HCT116 (cell line): Measurements from ENCODE around the gene DIP2B. TPM values are rescaled to one million over a fixed set of nuclear protein-coding genes. Genes with fewer than 3 reads are reported as not detected.

Experiments
- ATAC-seq: fragments of 200-7000 bp; cut with Tn5 transposase; 2 replicates; pipeline ENCODE4 v1.9.1; 2020; ENCODE audit warnings: mild to moderate bottlenecking, moderate library complexity
- BruUV-seq: library from RNA; stranded (reverse); fragments of 400-500 nt; replicated peaks from 2 replicates; lab custom pipeline; 2021; lab: Mats Ljungman, UMichigan
- CTCF ChIA-PET: fragments of 300-600 bp; sonication (Branson Sonifier 250); formaldehyde crosslinking; loops from one replicate; lab custom pipeline; 2021; ENCODE audit warnings: antibody characterized with exemption; lab: Charles Lee
- POLR2A ChIA-PET: fragments of 300-600, 350-600 bp; sonication (Branson Sonifier 250); formaldehyde crosslinking; loops from one replicate; lab custom pipeline; 2021; ENCODE audit warnings: antibody characterized with exemption; lab: Charles Lee
- RAD21 ChIA-PET, 2 experiments: fragments of 300-600 bp; sonication (Branson Sonifier 250); formaldehyde crosslinking; loops; one replicate each; lab custom pipeline; 2023; ENCODE audit warnings: low total read pairs in 2 of 2; ENCODE audit not compliant: uncharacterized antibody in 2 of 2, unreplicated experiment in 2 of 2, low non-redundant PET in 1 of 2; lab: Charles Lee
- DNase-seq: peaks from one replicate; pipeline ENCODE4 v3.0.0-alpha.2; 2010; ENCODE audit warnings: low read depth, low spot score
- H2AFZ ChIP-seq: fragments of 200-600 bp; shearing (Covaris generic), sonication (generic); 2 replicates; pipeline ENCODE4 v1.6.1; 2017; ENCODE audit warnings: low read depth, mixed run types, mixed read lengths, antibody characterized with exemption, low read length; ENCODE audit not compliant: poor library complexity, severe bottlenecking
- H3K27ac ChIP-seq: 2 replicates; pipeline ENCODE4 v1.5.1; 2012; ENCODE audit warnings: low read depth, low read length
- H3K27me3 ChIP-seq: fragments of 200-600 bp; sonication (generic); 2 replicates; pipeline ENCODE4 v1.6.1; 2016; ENCODE audit warnings: mixed run types, low read length, mixed read lengths; ENCODE audit not compliant: insufficient read depth
- H3K36me3 ChIP-seq, 2 experiments: fragments of 200-500 bp in 1 of 2; fragments of 200-600 bp in 1 of 2; sonication (Bioruptor generic) in 1 of 2; sonication (generic) in 1 of 2; 2 replicates each; pipeline versions ENCODE4 v1.5.1 to v1.6.1; 2014 to 2016; ENCODE audit warnings: low read length in 2 of 2, inconsistent platforms in 1 of 2, mixed read lengths in 1 of 2, mixed run types in 1 of 2; ENCODE audit not compliant: insufficient read depth in 2 of 2, control insufficient read depth in 1 of 2
- H3K4me1 ChIP-seq, 2 experiments: fragments of 200-600 bp in 1 of 2; sonication (generic) in 1 of 2; 2 replicates each; pipeline versions ENCODE4 v1.5.1 to v1.6.1; 2012 to 2017; ENCODE audit warnings: low read length in 2 of 2, inconsistent platforms in 1 of 2, mild to moderate bottlenecking in 1 of 2, mixed read lengths in 1 of 2, mixed run types in 1 of 2, moderate library complexity in 1 of 2; ENCODE audit not compliant: insufficient read depth in 2 of 2, control insufficient read depth in 1 of 2
- H3K4me2 ChIP-seq: fragments of 200-600 bp; sonication (generic); 2 replicates; pipeline ENCODE4 v1.6.1; 2017; ENCODE audit warnings: mixed run types, low read length, mixed read lengths
- H3K4me3 ChIP-seq, 2 experiments: fragments of 200-600 bp in 1 of 2; sonication (generic) in 1 of 2; replicated peaks in 1 of 2; 2 replicates each; pipeline ENCODE4 v1.5.1; 2011 to 2016; ENCODE audit warnings: low read length in 2 of 2, control low read depth in 1 of 2, low read depth in 1 of 2, mild to moderate bottlenecking in 1 of 2, mixed read lengths in 1 of 2, mixed run types in 1 of 2
- H3K79me2 ChIP-seq: fragments of 200-600 bp; sonication (generic); 2 replicates; pipeline ENCODE4 v1.6.1; 2017; ENCODE audit warnings: mild to moderate bottlenecking, mixed run types, low read length, moderate library complexity, mixed read lengths; ENCODE audit not compliant: insufficient read depth
- H3K9ac ChIP-seq: fragments of 200-600 bp; sonication (generic); 2 replicates; pipeline ENCODE4 v1.6.1; 2016; ENCODE audit warnings: low read length, mixed read lengths
- H3K9me2 ChIP-seq: fragments of 200-600 bp; sonication (generic), shearing (Covaris generic); 2 replicates; pipeline ENCODE4 v1.6.1; 2017; ENCODE audit warnings: mixed run types, mild to moderate bottlenecking, moderate library complexity; ENCODE audit not compliant: insufficient read depth
- H3K9me3 ChIP-seq, 2 experiments: fragments of 200-500 bp in 1 of 2; fragments of 200-600 bp in 1 of 2; sonication (Bioruptor generic) in 1 of 2; sonication (generic) in 1 of 2; 2 replicates each; pipeline ENCODE4 v1.6.1; 2014 to 2017; ENCODE audit warnings: low read length in 2 of 2, mixed read lengths in 2 of 2, inconsistent platforms in 1 of 2, low read depth in 1 of 2, mild to moderate bottlenecking in 1 of 2, mixed run types in 1 of 2, moderate library complexity in 1 of 2; ENCODE audit not compliant: control insufficient read depth in 1 of 2, insufficient read depth in 1 of 2
- H4K20me1 ChIP-seq: fragments of 200-600 bp; sonication (generic), shearing (Covaris generic); 2 replicates; pipeline ENCODE4 v1.6.1; 2017; ENCODE audit warnings: mixed run types, mild to moderate bottlenecking, moderate library complexity; ENCODE audit not compliant: insufficient read depth
- ATF3 ChIP-seq: IDR thresholded peaks from 2 replicates; pipeline ENCODE4 v1.6.1; 2012
- CBX3 ChIP-seq: IDR thresholded peaks from 2 replicates; pipeline ENCODE4 v1.6.1; 2012; ENCODE audit warnings: low read depth
- POLR2A ChIP-seq: IDR thresholded peaks from 2 replicates; pipeline ENCODE4 v1.7.0; 2011; ENCODE audit warnings: borderline replicate concordance; ENCODE audit not compliant: insufficient read depth, insufficient read length; ENCODE audit errors: extremely low read depth
- POLR2AphosphoS5 ChIP-seq: IDR thresholded peaks from 2 replicates; pipeline ENCODE4 v1.6.1; 2011; ENCODE audit warnings: mild to moderate bottlenecking, low read depth, low read length, moderate library complexity
- SP1 ChIP-seq: IDR thresholded peaks from 2 replicates; pipeline ENCODE4 v1.6.1; 2012; ENCODE audit warnings: low read depth
- TCF7L2 ChIP-seq: IDR thresholded peaks from 2 replicates; pipeline ENCODE4 v1.7.0; 2011; ENCODE audit warnings: borderline replicate concordance, inconsistent platforms; ENCODE audit not compliant: insufficient read depth, insufficient read length; ENCODE audit errors: extremely low read depth
- intact Hi-C: fragments of 100-400 bp; cut with micrococcal nuclease; formaldehyde crosslinking; loops from 2 replicates; pipeline ENCODE4 v1.10.0; 2022
- total RNA-seq: library from RNA; stranded (reverse); gene quantifications from one replicate; pipeline ENCODE4 v1.2.1, GENCODE V29; 2021; ENCODE audit not compliant: unreplicated experiment
- TF ChIP-seq, protein P1 (sequence below): IDR thresholded peaks from 2 replicates; pipeline ENCODE4 v1.6.1; 2012; ENCODE audit warnings: low read depth

The DIP2B gene
- total RNA-seq, 1 experiment from 2014 or later = 32.3 TPM

DNA sequence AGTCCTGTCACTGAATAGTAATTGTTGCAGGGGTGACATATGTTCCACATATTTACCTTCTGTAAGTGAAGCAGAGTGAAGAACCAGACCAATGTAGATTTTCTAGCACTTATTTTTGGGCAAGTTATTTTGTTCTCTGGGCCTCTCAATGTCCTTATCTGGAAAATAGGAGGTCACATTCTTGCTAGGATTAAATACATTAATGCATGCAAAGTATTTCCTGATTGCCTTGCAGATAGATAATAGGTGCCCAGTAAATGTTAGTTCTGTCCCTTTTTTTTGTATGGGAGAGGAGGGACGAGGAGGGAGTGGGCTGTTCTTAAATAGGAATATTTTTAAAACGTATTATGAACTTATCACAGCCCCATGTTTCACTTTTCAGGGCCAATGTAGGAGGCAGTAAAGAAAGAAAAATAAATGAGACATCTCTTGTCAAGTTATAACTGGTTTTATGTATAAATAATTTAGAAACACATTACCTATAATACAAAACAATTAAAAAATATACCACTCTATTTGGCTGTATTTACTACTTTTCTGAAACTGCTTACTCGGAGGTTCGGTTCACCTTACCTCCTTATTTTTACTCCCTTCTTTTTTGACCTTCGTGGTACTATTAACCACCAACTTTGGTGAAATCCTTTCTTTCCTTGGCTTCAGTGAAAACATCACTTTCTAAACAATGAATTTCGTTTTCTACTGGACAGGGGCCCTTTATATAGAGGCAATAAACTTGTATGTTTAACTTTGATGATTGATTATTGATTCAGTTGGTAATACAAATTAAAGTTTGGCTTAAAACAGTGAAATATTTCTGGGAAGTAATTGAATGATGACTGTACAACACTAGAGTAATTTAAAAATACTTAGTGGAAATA, 41.9 kb downstream of the DIP2B start:
- peak overlapping the region; percentile 59; the same call in 1 of the 2 replicates for H3K27ac ChIP-seq
- H3K9me2 ChIP-seq = no peaks in the 10 kb centered on the region
- H3K27me3 ChIP-seq = no peaks in the 10 kb centered on the region
- RAD21 ChIA-PET = interaction anchor here in 1 of 2 experiments (1.0 kb wide), 1 partner anchor 41 kb away, joined by 3 read pairs; no protein-coding TSS in a partner anchor
- no TSS peak for BruUV-seq
- H3K9me3 ChIP-seq = no peaks in the 10 kb centered on the region
- POLR2A ChIA-PET = no interaction called here
- peaks cover 79% of the 10 kb centered on the region for H3K79me2 ChIP-seq
- no peaks in the 10 kb centered on the region for H4K20me1 ChIP-seq
- peak overlapping the region; percentile 75 for H3K4me2 ChIP-seq
- H3K36me3 ChIP-seq = no peaks in the 10 kb centered on the region
- no peak for TF ChIP-seq POLR2AphosphoS5
- TF ChIP-seq CBX3 = no peak
- TF ChIP-seq, protein P1, sequence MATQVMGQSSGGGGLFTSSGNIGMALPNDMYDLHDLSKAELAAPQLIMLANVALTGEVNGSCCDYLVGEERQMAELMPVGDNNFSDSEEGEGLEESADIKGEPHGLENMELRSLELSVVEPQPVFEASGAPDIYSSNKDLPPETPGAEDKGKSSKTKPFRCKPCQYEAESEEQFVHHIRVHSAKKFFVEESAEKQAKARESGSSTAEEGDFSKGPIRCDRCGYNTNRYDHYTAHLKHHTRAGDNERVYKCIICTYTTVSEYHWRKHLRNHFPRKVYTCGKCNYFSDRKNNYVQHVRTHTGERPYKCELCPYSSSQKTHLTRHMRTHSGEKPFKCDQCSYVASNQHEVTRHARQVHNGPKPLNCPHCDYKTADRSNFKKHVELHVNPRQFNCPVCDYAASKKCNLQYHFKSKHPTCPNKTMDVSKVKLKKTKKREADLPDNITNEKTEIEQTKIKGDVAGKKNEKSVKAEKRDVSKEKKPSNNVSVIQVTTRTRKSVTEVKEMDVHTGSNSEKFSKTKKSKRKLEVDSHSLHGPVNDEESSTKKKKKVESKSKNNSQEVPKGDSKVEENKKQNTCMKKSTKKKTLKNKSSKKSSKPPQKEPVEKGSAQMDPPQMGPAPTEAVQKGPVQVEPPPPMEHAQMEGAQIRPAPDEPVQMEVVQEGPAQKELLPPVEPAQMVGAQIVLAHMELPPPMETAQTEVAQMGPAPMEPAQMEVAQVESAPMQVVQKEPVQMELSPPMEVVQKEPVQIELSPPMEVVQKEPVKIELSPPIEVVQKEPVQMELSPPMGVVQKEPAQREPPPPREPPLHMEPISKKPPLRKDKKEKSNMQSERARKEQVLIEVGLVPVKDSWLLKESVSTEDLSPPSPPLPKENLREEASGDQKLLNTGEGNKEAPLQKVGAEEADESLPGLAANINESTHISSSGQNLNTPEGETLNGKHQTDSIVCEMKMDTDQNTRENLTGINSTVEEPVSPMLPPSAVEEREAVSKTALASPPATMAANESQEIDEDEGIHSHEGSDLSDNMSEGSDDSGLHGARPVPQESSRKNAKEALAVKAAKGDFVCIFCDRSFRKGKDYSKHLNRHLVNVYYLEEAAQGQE = no peak
- TF ChIP-seq POLR2A = no peak
- TF ChIP-seq TCF7L2 = no peak
- TF ChIP-seq SP1 = no peak
- TF ChIP-seq ATF3 = no peak
- DNase-seq = no peak
- no peak overlapping the region for H3K4me3 ChIP-seq
- CTCF ChIA-PET = no interaction called here
- 0 out of 2 replicates have a peak overlapping the region, but pooled peaks have one; percentile 27 for H3K9ac ChIP-seq
- peaks cover 43 to 96% of the 10 kb centered on the region in 2 experiments for H3K4me1 ChIP-seq
- H2AFZ ChIP-seq = no peak overlapping the region
- ATAC-seq = no peak
- intact Hi-C loops = no loop called here
